Skin of body (tissue), 3 donors: ENCODE data around the gene TMEM238L. TPM values are rescaled to one million over a fixed set of nuclear protein-coding genes. Genes with fewer than 3 reads are reported as not detected.

Experiments used
- DNase-seq: peaks from one replicate; lab custom pipeline; 2025; lab: John Stamatoyannopoulos, UW
- small RNA-seq: library from RNA; depleted of rRNA; stranded (forward); fragments of <200 nt; gene quantifications from one replicate; pipeline ENCODE3, GENCODE V24; 2014; ENCODE audit warnings: low replicate concordance
- total RNA-seq: library from RNA; depleted of rRNA; stranded (reverse); fragments of >200 nt; gene quantifications from one replicate; pipeline ENCODE4 v1.2.3, GENCODE V29; 2014

Gene TMEM238L
- total RNA-seq, 1 donor from 2014 or later = 0.30 TPM

- DNase-seq = no peak
Observed at GRCh38 chr17:10748531-10749181, 55.2 kb downstream of the TMEM238L start.

GRCh38 chr17:10745231-10745630, 58.7 kb downstream of the TMEM238L start:
- DNase-seq = no peak

Small RNA genes within 50 kb of the gene (small RNA-seq; reads per million reads assigned to genes)
- gene AC015908.2 (not detected), gene TMEM238L (not detected)

Other genes starting within 250 kb of the TMEM238L start
- gene MYH3, start 146.8 kb downstream of the TMEM238L start, total RNA-seq = 1,094 TPM
- 15.4 TPM for gene SCO1, start 106.6 kb downstream of the TMEM238L start, total RNA-seq
- 16.3 TPM for gene ADPRM, start 106.5 kb downstream of the TMEM238L start, total RNA-seq
- gene TMEM220, start 74.1 kb downstream of the TMEM238L start, total RNA-seq = 2.6 TPM
- gene PIRT, start 34.0 kb upstream of the TMEM238L start, total RNA-seq = 0.20 TPM